GM23338 (cell line): ENCODE measurements around the gene ETAA1. TPM values are rescaled to one million over a fixed set of nuclear protein-coding genes. Genes with fewer than 3 reads are reported as not detected.

Experiments
- ATAC-seq: fragments of 200-7000 bp; cut with Tn5 transposase; 3 replicates; pipeline ENCODE4 v1.9.1; 2020
- DNase-seq: peaks from one replicate; pipeline ENCODE4 v3.0.0-alpha.2; 2015; ENCODE audit warnings: low spot score
- H2AFZ ChIP-seq: fragments of 200-600 bp; sonication (generic); 2 replicates; pipeline ENCODE4 v1.8.0; 2016; ENCODE audit warnings: antibody characterized with exemption, mild to moderate bottlenecking, moderate library complexity
- H3F3A ChIP-seq: fragments of 200-600 bp; sonication (generic); replicated peaks from 2 replicates; pipeline ENCODE4 v1.8.0; 2017; ENCODE audit warnings: antibody characterized with exemption, mixed run types, low read depth
- H3K27ac ChIP-seq: fragments of 200-600 bp; sonication (generic); 2 replicates; pipeline ENCODE4 v1.6.1; 2016; ENCODE audit warnings: low read depth
- H3K27me3 ChIP-seq: fragments of 200-600 bp; sonication (generic); 2 replicates; pipeline ENCODE4 v1.8.0; 2016; ENCODE audit warnings: mild to moderate bottlenecking, mixed run types, moderate library complexity; ENCODE audit not compliant: insufficient read depth
- H3K36me3 ChIP-seq: fragments of 200-600 bp; sonication (generic); 2 replicates; pipeline ENCODE4 v1.8.0; 2016; ENCODE audit warnings: mild to moderate bottlenecking; ENCODE audit not compliant: insufficient read depth
- H3K4me1 ChIP-seq: fragments of 200-600 bp; sonication (generic); 2 replicates; pipeline ENCODE4 v1.8.0; 2016; ENCODE audit warnings: mild to moderate bottlenecking, moderate library complexity; ENCODE audit not compliant: insufficient read depth
- H3K4me2 ChIP-seq: fragments of 200-600 bp; sonication (generic); 2 replicates; pipeline ENCODE4 v1.7.1; 2017; ENCODE audit warnings: mixed run types
- H3K4me3 ChIP-seq: fragments of 200-600 bp; sonication (generic); 2 replicates; pipeline ENCODE4 v1.6.1; 2016; ENCODE audit warnings: mixed run types
- H3K79me2 ChIP-seq: fragments of 200-600 bp; sonication (generic); replicated peaks from 2 replicates; pipeline ENCODE4 v1.8.0; 2017; ENCODE audit warnings: mild to moderate bottlenecking; ENCODE audit not compliant: insufficient read depth
- H3K9me2 ChIP-seq: fragments of 200-600 bp; sonication (generic); 2 replicates; pipeline ENCODE4 v1.8.0; 2017; ENCODE audit not compliant: insufficient read depth
- H4K20me1 ChIP-seq: fragments of 200-600 bp; sonication (generic); replicated peaks from 2 replicates; pipeline ENCODE4 v1.8.0; 2017; ENCODE audit warnings: mild to moderate bottlenecking; ENCODE audit not compliant: insufficient read depth
- H3K27ac Mint-ChIP-seq: 2 replicates; pipeline ENCODE4 v1.8.0; 2020; ENCODE audit warnings: inconsistent platforms, mild to moderate bottlenecking, moderate library complexity, mixed read lengths
- H3K27me3 Mint-ChIP-seq: 3 replicates; pipeline ENCODE4 v1.8.0; 2022; ENCODE audit warnings: low read depth, mild to moderate bottlenecking, moderate library complexity, mixed read lengths, inconsistent platforms; ENCODE audit not compliant: insufficient read depth, poor library complexity
- H3K36me3 Mint-ChIP-seq: 3 replicates; pipeline ENCODE4 v1.8.0; 2021; ENCODE audit warnings: low read depth, mild to moderate bottlenecking, inconsistent platforms, moderate library complexity, mixed read lengths
- H3K4me1 Mint-ChIP-seq: 3 replicates; pipeline ENCODE4 v1.8.0; 2020; ENCODE audit warnings: mild to moderate bottlenecking, inconsistent platforms, mixed read lengths
- H3K4me3 Mint-ChIP-seq: 3 replicates; pipeline ENCODE4 v1.8.0; 2021; ENCODE audit warnings: moderate library complexity, mild to moderate bottlenecking, inconsistent platforms, mixed read lengths
- H3K9me3 Mint-ChIP-seq: 3 replicates; pipeline ENCODE4 v1.8.0; 2020; ENCODE audit warnings: moderate library complexity, mild to moderate bottlenecking, inconsistent platforms, mixed read lengths
- CREB1 ChIP-seq: fragments of 250-450 bp; sonication (Bioruptor Pico); IDR thresholded peaks from 2 replicates; pipeline ENCODE4 v1.5.0; 2020; ENCODE audit warnings: low read depth, mild to moderate bottlenecking, moderate library complexity
- CTCF ChIP-seq, 2 experiments: fragments of 200-600 bp in 1 of 2; sonication (generic) in 1 of 2; conservative IDR thresholded peaks; 2 replicates each; pipeline versions ENCODE4 v1.5.1 to v1.6.1; 2016 to 2017; ENCODE audit warnings: antibody characterized with exemption in 2 of 2, low read depth in 2 of 2, mild to moderate bottlenecking in 2 of 2, moderate library complexity in 1 of 2
- ETS1 ChIP-seq: IDR thresholded peaks from 2 replicates; pipeline ENCODE4 v1.6.1; 2016; ENCODE audit warnings: antibody characterized with exemption
- EZH2 ChIP-seq: fragments of 200-600 bp; sonication (generic); IDR thresholded peaks from one replicate; pipeline ENCODE4 v1.8.0; 2017; ENCODE audit warnings: antibody characterized with exemption, mild to moderate bottlenecking, low read depth; ENCODE audit not compliant: unreplicated experiment
- EZH2phosphoT487 ChIP-seq: fragments of 200-600 bp; sonication (generic); IDR thresholded peaks from one replicate; pipeline ENCODE4 v1.8.1; 2018; ENCODE audit warnings: antibody characterized with exemption; ENCODE audit not compliant: unreplicated experiment
- JUNB ChIP-seq: IDR thresholded peaks from one replicate; pipeline ENCODE4 v1.6.1; 2016; ENCODE audit warnings: antibody characterized with exemption; ENCODE audit not compliant: unreplicated experiment
- NANOG ChIP-seq: IDR thresholded peaks from 2 replicates; pipeline ENCODE4 v1.6.1; 2016; ENCODE audit warnings: antibody characterized with exemption, borderline replicate concordance
- POLR2AphosphoS5 ChIP-seq: IDR thresholded peaks from 2 replicates; pipeline ENCODE4 v1.6.1; 2016; ENCODE audit warnings: antibody characterized with exemption, low read depth
- REST ChIP-seq: IDR thresholded peaks from one replicate; pipeline ENCODE4 v1.6.1; 2018; ENCODE audit warnings: antibody characterized with exemption; ENCODE audit not compliant: unreplicated experiment
- STAT1 ChIP-seq: IDR thresholded peaks from one replicate; pipeline ENCODE4 v1.6.1; 2016; ENCODE audit warnings: antibody characterized with exemption; ENCODE audit not compliant: unreplicated experiment
- ZNF114 ChIP-seq: fragments of 250-450 bp; sonication (Bioruptor Pico); IDR thresholded peaks from 2 replicates; pipeline ENCODE4 v1.5.0; 2020; ENCODE audit warnings: mild to moderate bottlenecking, moderate library complexity
- ZNF331 ChIP-seq: fragments of 250-450 bp; sonication (Bioruptor Pico); IDR thresholded peaks from 2 replicates; pipeline ENCODE4 v1.5.0; 2020; ENCODE audit warnings: low read depth, mild to moderate bottlenecking, moderate library complexity
- ZNF462 ChIP-seq: fragments of 250-450 bp; sonication (Bioruptor Pico); IDR thresholded peaks from 2 replicates; pipeline ENCODE4 v1.5.0; 2020; ENCODE audit warnings: mild to moderate bottlenecking, moderate library complexity
- polyA plus RNA-seq: library from polyadenylated mRNA; unstranded; fragments of >200 nt; fragmentation: Nextera tagmentation; extraction: Ambion mirVana; gene quantifications from 2 replicates; pipeline ENCODE4 v1.2.1, GENCODE V29; 2016
- total RNA-seq: library from RNA; depleted of rRNA; stranded (reverse); fragments of >200 nt; shearing (Covaris generic); gene quantifications from 2 replicates; pipeline ENCODE4 v1.2.3, GENCODE V29; 2014

The ETAA1 gene
- total and polyA plus RNA-seq, 2 experiments from 2014 or later, result 22.2 to 45.5 TPM

GRCh38 chr2:67459761-67460160 lies 62.6 kb downstream of the ETAA1 start:
- no peaks in the 10 kb centered on the region for H3K79me2 ChIP-seq
- H3K4me2 ChIP-seq, result no peak overlapping the region
- H3K4me3 ChIP-seq, result no peak overlapping the region
- H3K27me3 ChIP-seq, result no peaks in the 10 kb centered on the region
- Mint-ChIP-seq H3K36me3 (no peaks in the 10 kb centered on the region), H3K27ac (no peak overlapping the region), H3K4me1 (peaks cover 15% of the 10 kb centered on the region; the same call in 2 of the 3 replicates), H3K4me3 (no peak overlapping the region), H3K27me3 (no peaks in the 10 kb centered on the region), H3K9me3 (no peaks in the 10 kb centered on the region)
- H4K20me1 ChIP-seq, result no peaks in the 10 kb centered on the region
- TF ChIP-seq ETS1, result no peak
- no peak for TF ChIP-seq NANOG
- no peak for TF ChIP-seq ZNF114 (CRISPR knock-in tag)
- TF ChIP-seq ZNF462 (CRISPR knock-in tag), result no peak
- no peak for TF ChIP-seq EZH2
- no peak for TF ChIP-seq REST
- TF ChIP-seq EZH2phosphoT487, result no peak
- TF ChIP-seq POLR2AphosphoS5, result no peak
- no peak for TF ChIP-seq CTCF (conservative IDR thresholded peaks at IDR 0.05; ENCODE audit: low read depth in 2 of 2)
- TF ChIP-seq CREB1 (CRISPR knock-in tag), result no peak
- no peak for TF ChIP-seq STAT1
- TF ChIP-seq ZNF331 (CRISPR knock-in tag), result no peak
- no peak for TF ChIP-seq JUNB
- H3K36me3 ChIP-seq, result no peaks in the 10 kb centered on the region
- DNase-seq (no peak), ATAC-seq (no peak)
- H3K9me2 ChIP-seq, result no peaks in the 10 kb centered on the region
- H3K4me1 ChIP-seq, result no peaks in the 10 kb centered on the region
- H2AFZ ChIP-seq, result no peak overlapping the region
- H3F3A ChIP-seq, result no peaks in the 10 kb centered on the region
- H3K27ac ChIP-seq, result no peak overlapping the region
